Uterus (tissue), 4 donors: Measurements from ENCODE around the gene NCAM2. TPM values are rescaled to one million over a fixed set of nuclear protein-coding genes. Genes with fewer than 3 reads are reported as not detected.
"Not testable (repeated sequence)": the region's sequence is repeated elsewhere in the genome, so short reads cannot be mapped to it uniquely, and the experiment has no call there.

Experiments
- DNase-seq, 2 donors: peaks; one replicate each; pipeline ENCODE4 v3.0.0-alpha.2; 2019 to 2020
- H3K27ac ChIP-seq, 2 donors: fragments of 200-600 bp; sonication (generic); 1 replicate in 1 of 2; 2 replicates in 1 of 2; pipeline ENCODE4 v1.5.1; 2016 to 2018
- H3K27me3 ChIP-seq, 2 donors: fragments of 200-600 bp; sonication (generic); one replicate each; pipeline ENCODE4 v1.5.1; 2018 to 2019; ENCODE audit warnings: control low read depth in 1 of 2
- H3K36me3 ChIP-seq, 2 donors: fragments of 200-600 bp; sonication (generic); one replicate each; pipeline ENCODE4 v1.5.1; 2019; ENCODE audit warnings: control low read depth in 1 of 2
- H3K4me1 ChIP-seq, 2 donors: fragments of 200-600 bp; sonication (generic); one replicate each; pipeline ENCODE4 v1.5.1; 2018 to 2019; ENCODE audit warnings: control low read depth in 1 of 2
- H3K4me3 ChIP-seq, 2 donors: fragments of 200-600 bp; sonication (generic); 1 replicate in 1 of 2; 2 replicates in 1 of 2; pipeline ENCODE4 v1.5.1; 2018 to 2019; ENCODE audit warnings: mild to moderate bottlenecking in 1 of 2
- H3K9me3 ChIP-seq, 2 donors: fragments of 200-600 bp; sonication (generic); one replicate each; pipeline ENCODE4 v1.5.1; 2019; ENCODE audit warnings: control low read depth in 1 of 2
- CTCF ChIP-seq, 4 experiments: fragments of 200-600 bp in 2 of 4; fragments of 450-650 bp in 2 of 4; sonication (generic) in 2 of 4; IDR thresholded peaks; one replicate each; pipeline ENCODE4 v1.5.1; 2016 to 2019; ENCODE audit warnings: antibody characterized with exemption in 4 of 4, mild to moderate bottlenecking in 2 of 4, moderate library complexity in 1 of 4
- POLR2A ChIP-seq, 2 donors: fragments of 450-650 bp; IDR thresholded peaks; one replicate each; pipeline ENCODE4 v1.6.1; 2016; ENCODE audit warnings: antibody characterized with exemption in 2 of 2, mild to moderate bottlenecking in 1 of 2, moderate library complexity in 1 of 2
- intact Hi-C: fragments of 100-400 bp; cut with DNase I; formaldehyde crosslinking; loops from one replicate; pipeline ENCODE4 v1.15.1; 2023; ENCODE audit warnings: low total_unique reads
- total RNA-seq, 4 donors: library from RNA; depleted of rRNA in 3 of 4; stranded (reverse); fragments of >200 nt in 3 of 4; gene quantifications; one replicate each; pipeline versions ENCODE4 v1.1.0 to v1.2.4, GENCODE V29; 2014 to 2023
- donor health status: DM: yes; HTN: yes; CAD: no.

NCAM2 gene
- total RNA-seq, 4 donors from 2014 or later, result 1.2 to 214 (median 26.1) TPM

GRCh38 chr21:21147374-21147745, 149.2 kb downstream of the NCAM2 start:
- no peaks in the 10 kb centered on the region for H3K9me3 ChIP-seq
- no peaks in the 10 kb centered on the region for H3K4me1 ChIP-seq
- no peak overlapping the region for H3K4me3 ChIP-seq

GRCh38 chr21:21148009-21148408, 149.8 kb downstream of the NCAM2 start:
- DNase-seq, result no peak
- TF ChIP-seq POLR2A (IDR thresholded peaks at IDR 0.05), result no peak
- no peak for TF ChIP-seq CTCF (IDR thresholded peaks at IDR 0.05)
- intact Hi-C loops, result no loop called here
- no peak overlapping the region for H3K4me3 ChIP-seq
- no peak overlapping the region for H3K27ac ChIP-seq
- no peaks in the 10 kb centered on the region for H3K27me3 ChIP-seq
- H3K9me3 ChIP-seq, result no peaks in the 10 kb centered on the region
- no peaks in the 10 kb centered on the region for H3K4me1 ChIP-seq
- no peaks in the 10 kb centered on the region for H3K36me3 ChIP-seq

More at GRCh38 chr21:21147374-21147745, 149.2 kb downstream of the NCAM2 start:
- Histone ChIP-seq H3K36me3 (no peaks in the 10 kb centered on the region), H3K27me3 (no peaks in the 10 kb centered on the region), H3K27ac (no peak overlapping the region)
- intact Hi-C loops, result no loop called here
- DNase-seq, result no peak
- no peak for TF ChIP-seq POLR2A (IDR thresholded peaks at IDR 0.05)
- no peak for TF ChIP-seq CTCF (IDR thresholded peaks at IDR 0.05)

GRCh38 chr21:21148514-21148913, 150.3 kb downstream of the NCAM2 start:
- TF ChIP-seq POLR2A (IDR thresholded peaks at IDR 0.05), result no peak
- TF ChIP-seq CTCF (IDR thresholded peaks at IDR 0.05), result no peak
- Histone ChIP-seq H3K27ac (no peak overlapping the region), H3K36me3 (no peaks in the 10 kb centered on the region), H3K4me1 (no peaks in the 10 kb centered on the region), H3K27me3 (no peaks in the 10 kb centered on the region), H3K9me3 (no peaks in the 10 kb centered on the region), H3K4me3 (no peak overlapping the region)
- no peak for DNase-seq
- intact Hi-C loops, result no loop called here

- intact Hi-C loops, H3K27me3 ChIP-seq, H3K27ac ChIP-seq, H3K4me3 ChIP-seq, H3K4me1 ChIP-seq, H3K36me3 ChIP-seq, DNase-seq, H3K9me3 ChIP-seq: not testable (repeated sequence)
These were observed 151.2 kb downstream of the NCAM2 start for GRCh38 chr21:21149445-21149844.

GRCh38 chr21:21151231-21151630, 153.0 kb downstream of the NCAM2 start:
- Histone ChIP-seq H3K4me1 (no peaks in the 10 kb centered on the region), H3K9me3 (no peaks in the 10 kb centered on the region), H3K4me3 (no peak overlapping the region), H3K27ac (no peak overlapping the region), H3K36me3 (no peaks in the 10 kb centered on the region), H3K27me3 (no peaks in the 10 kb centered on the region)
- TF ChIP-seq CTCF (IDR thresholded peaks at IDR 0.05), result no peak
- no peak for TF ChIP-seq POLR2A (IDR thresholded peaks at IDR 0.05)
- intact Hi-C loops, result no loop called here
- DNase-seq, result no peak

- H3K27me3 ChIP-seq, result no peaks in the 10 kb centered on the region
- no peak for DNase-seq
- H3K27ac ChIP-seq, result no peak overlapping the region
- H3K4me3 ChIP-seq, result no peak overlapping the region
- intact Hi-C loops, result no loop called here
- H3K9me3 ChIP-seq, result no peaks in the 10 kb centered on the region
- TF ChIP-seq POLR2A (IDR thresholded peaks at IDR 0.05), result no peak
- no peak for TF ChIP-seq CTCF (IDR thresholded peaks at IDR 0.05)
- H3K4me1 ChIP-seq, result no peaks in the 10 kb centered on the region
- no peaks in the 10 kb centered on the region for H3K36me3 ChIP-seq
These were observed 158.2 kb downstream of the NCAM2 start for GRCh38 chr21:21156397-21156796.
